CD4-positive, alpha-beta T cell treated with Interleukin-15 for 1 hour (primary cell): ENCODE results near the gene SERPINA6.
"Not testable (repeated sequence)": the region's sequence is repeated elsewhere in the genome, so short reads cannot be mapped to it uniquely, and the experiment has no call there.

Experiments used
- DNase-seq: peaks from one replicate; pipeline ENCODE4 v3.0.0-alpha.2; 2020

SERPINA6 gene

GRCh38 chr14:94320243-94320642 is 2.9 kb downstream of the SERPINA6 start:
- no peak for DNase-seq

- no peak for DNase-seq
Measured at GRCh38 chr14:94317259-94317658, 5.9 kb downstream of the SERPINA6 start.

GRCh38 chr14:94316692-94317091 is 6.4 kb downstream of the SERPINA6 start:
- DNase-seq, result no peak

GRCh38 chr14:94314890-94315289 is 8.2 kb downstream of the SERPINA6 start:
- DNase-seq, result no peak

- no peak for DNase-seq
Measured at GRCh38 chr14:94313991-94314655, 9.0 kb downstream of the SERPINA6 start.

- DNase-seq, result no peak
Measured at GRCh38 chr14:94312481-94313246, 10.5 kb downstream of the SERPINA6 start.

- DNase-seq, result no peak
Measured at GRCh38 chr14:94310248-94310647, 12.9 kb downstream of the SERPINA6 start.

GRCh38 chr14:94309721-94310120 is 13.4 kb downstream of the SERPINA6 start:
- DNase-seq, result no peak

GRCh38 chr14:94307410-94307992 is 15.6 kb downstream of the SERPINA6 start:
- DNase-seq, result no peak

- DNase-seq, result no peak
Measured at GRCh38 chr14:94306047-94306978, 16.8 kb downstream of the SERPINA6 start.

- DNase-seq, result no peak
Measured at GRCh38 chr14:94305620-94306019, 17.5 kb downstream of the SERPINA6 start.

GRCh38 chr14:94304243-94304642 is 18.9 kb downstream of the SERPINA6 start:
- DNase-seq, result no peak

- no peak for DNase-seq
Measured at GRCh38 chr14:94303111-94303510, 20.0 kb downstream of the SERPINA6 start.

GRCh38 chr14:94298130-94298529 is 25.0 kb downstream of the SERPINA6 start:
- no peak for DNase-seq

GRCh38 chr14:94296181-94296545 is 27.0 kb downstream of the SERPINA6 start:
- DNase-seq, result not testable (repeated sequence)

GRCh38 chr14:94295360-94296180 is 27.6 kb downstream of the SERPINA6 start:
- DNase-seq, result no peak

GRCh38 chr14:94293578-94293924 is 29.6 kb downstream of the SERPINA6 start:
- no peak for DNase-seq

GRCh38 chr14:94292872-94293577 is 30.1 kb downstream of the SERPINA6 start, which contains the start of gene SERPINA10:
SERPINA10 (minus strand) TSS chr14:94293268; CDS start chr14:94290593, 2,675 bp downstream.
- no peak for DNase-seq

GRCh38 chr14:94292526-94292871 is 30.6 kb downstream of the SERPINA6 start:
- DNase-seq, result no peak

GRCh38 chr14:94291906-94292525 is 31.1 kb downstream of the SERPINA6 start:
- DNase-seq, result no peak
